Fibroblast of lung (primary cell): ENCODE data around the gene CFAP46. TPM values are rescaled to one million over a fixed set of nuclear protein-coding genes. Genes with fewer than 3 reads are reported as not detected.

Source experiments
- DNase-seq, 2 donors: peaks; one replicate each; pipeline versions ENCODE4 v3.0.0 to v3.0.0-alpha.2; 2010; ENCODE audit warnings: low read depth in 2 of 2
- H2AFZ ChIP-seq: 2 replicates; pipeline ENCODE4 v1.5.1; 2012; ENCODE audit warnings: low read length, control low read depth, inconsistent platforms
- H3K27ac ChIP-seq: 2 replicates; pipeline ENCODE4 v1.5.1; 2011; ENCODE audit warnings: low read length, control low read depth; ENCODE audit not compliant: insufficient read depth
- H3K27me3 ChIP-seq: 2 replicates; pipeline ENCODE4 v1.5.1; 2011; ENCODE audit warnings: mild to moderate bottlenecking, low read length; ENCODE audit not compliant: control insufficient read depth, insufficient read depth
- H3K36me3 ChIP-seq: 2 replicates; pipeline ENCODE4 v1.5.1; 2011; ENCODE audit warnings: low read length; ENCODE audit not compliant: control insufficient read depth, insufficient read depth
- H3K4me1 ChIP-seq: 2 replicates; pipeline ENCODE4 v1.5.1; 2011; ENCODE audit warnings: low read length; ENCODE audit not compliant: control insufficient read depth, insufficient read depth; ENCODE audit errors: extremely low read depth
- H3K4me2 ChIP-seq: 2 replicates; pipeline ENCODE4 v1.5.1; 2011; ENCODE audit warnings: low read length, control low read depth; ENCODE audit not compliant: insufficient read depth; ENCODE audit errors: extremely low read depth
- H3K4me3 ChIP-seq, 4 experiments: fragments of 200-600 bp in 1 of 4; sonication (generic) in 1 of 4; replicated peaks in 1 of 4; 2 replicates each; pipeline ENCODE4 v1.5.1; 2011 to 2016; ENCODE audit warnings: low read length in 4 of 4, low read depth in 3 of 4, mild to moderate bottlenecking in 3 of 4, control low read depth in 2 of 4, inconsistent platforms in 1 of 4, mixed read lengths in 1 of 4; ENCODE audit not compliant: insufficient read depth in 1 of 4; ENCODE audit errors: control extremely low read depth in 1 of 4
- H3K79me2 ChIP-seq: 2 replicates; pipeline ENCODE4 v1.5.1; 2012; ENCODE audit warnings: mild to moderate bottlenecking, low read length, inconsistent platforms; ENCODE audit not compliant: control insufficient read depth, insufficient read depth
- H3K9ac ChIP-seq: 2 replicates; pipeline ENCODE4 v1.5.1; 2011; ENCODE audit warnings: mild to moderate bottlenecking, low read length, control low read depth; ENCODE audit not compliant: insufficient read depth
- H3K9me3 ChIP-seq: 2 replicates; pipeline ENCODE4 v1.5.1; 2012; ENCODE audit warnings: low read depth, low read length; ENCODE audit not compliant: control insufficient read depth, insufficient read depth
- H4K20me1 ChIP-seq: 2 replicates; pipeline ENCODE4 v1.5.1; 2011; ENCODE audit warnings: low read length; ENCODE audit not compliant: control insufficient read depth, insufficient read depth; ENCODE audit errors: extremely low read depth
- CTCF ChIP-seq, 2 donors: IDR thresholded peaks in 1 of 2; conservative IDR thresholded peaks in 1 of 2; 1 replicate in 1 of 2; 2 replicates in 1 of 2; pipeline ENCODE4 v1.5.1; 2011 to 2012; ENCODE audit warnings: low read length in 2 of 2, control low read depth in 1 of 2, inconsistent platforms in 1 of 2, low read depth in 1 of 2, mild to moderate bottlenecking in 1 of 2
- EZH2 ChIP-seq: IDR thresholded peaks from 2 replicates; pipeline ENCODE4 v1.5.1; 2012; ENCODE audit warnings: low read length, control low read depth, mild to moderate bottlenecking; ENCODE audit errors: missing control alignments
- polyA plus RNA-seq, 2 donors: library from polyadenylated mRNA; depleted of rRNA in 1 of 2; stranded (reverse) in 1 of 2; unstranded in 1 of 2; fragments of >200 nt; gene quantifications; 2 replicates each; pipeline ENCODE4 v1.2.1, GENCODE V29; 2011 to 2012; ENCODE audit warnings: missing spikeins in 1 of 2
- total RNA-seq: library from RNA; depleted of rRNA; stranded (reverse); fragments of >200 nt; gene quantifications from 2 replicates; pipeline ENCODE4 v1.2.1, GENCODE V29; 2014

CFAP46 gene
- total and polyA plus RNA-seq, 2 donors (not counting 1 experiment from before 2014, with no cell fraction given): 0.25 to 0.66 TPM

GRCh38 chr10:132802694-132803320, 139.6 kb downstream of the CFAP46 start:
- no peaks in the 10 kb centered on the region for H3K27me3 ChIP-seq
- H3K79me2 ChIP-seq: no peaks in the 10 kb centered on the region
- H2AFZ ChIP-seq: no peak overlapping the region
- no peak for DNase-seq
- no peak overlapping the region for H3K9ac ChIP-seq
- H3K9me3 ChIP-seq: no peaks in the 10 kb centered on the region
- H3K4me1 ChIP-seq: no peaks in the 10 kb centered on the region
- H3K4me2 ChIP-seq: no peak overlapping the region
- H4K20me1 ChIP-seq: no peaks in the 10 kb centered on the region
- H3K27ac ChIP-seq: no peak overlapping the region
- H3K36me3 ChIP-seq: no peaks in the 10 kb centered on the region
- TF ChIP-seq EZH2 (no peak), CTCF (conservative IDR thresholded peaks at IDR 0.05 in 1 of 2, IDR thresholded peaks at IDR 0.05 in 1 of 2; ENCODE audit: low read depth in 1 of 2, low read length in 2 of 2) (no peak)
- no peak overlapping the region for H3K4me3 ChIP-seq

GRCh38 chr10:132802048-132802447, 140.3 kb downstream of the CFAP46 start:
- Histone ChIP-seq H3K4me2 (no peak overlapping the region), H3K27me3 (no peaks in the 10 kb centered on the region), H3K4me3 (no peak overlapping the region), H4K20me1 (no peaks in the 10 kb centered on the region), H3K9me3 (no peaks in the 10 kb centered on the region), H3K36me3 (no peaks in the 10 kb centered on the region), H2AFZ (no peak overlapping the region), H3K27ac (no peak overlapping the region), H3K4me1 (no peaks in the 10 kb centered on the region), H3K9ac (no peak overlapping the region), H3K79me2 (no peaks in the 10 kb centered on the region)
- DNase-seq: no peak
- TF ChIP-seq EZH2 (no peak), CTCF (conservative IDR thresholded peaks at IDR 0.05 in 1 of 2, IDR thresholded peaks at IDR 0.05 in 1 of 2; ENCODE audit: low read depth in 1 of 2, low read length in 2 of 2) (no peak)

DNA sequence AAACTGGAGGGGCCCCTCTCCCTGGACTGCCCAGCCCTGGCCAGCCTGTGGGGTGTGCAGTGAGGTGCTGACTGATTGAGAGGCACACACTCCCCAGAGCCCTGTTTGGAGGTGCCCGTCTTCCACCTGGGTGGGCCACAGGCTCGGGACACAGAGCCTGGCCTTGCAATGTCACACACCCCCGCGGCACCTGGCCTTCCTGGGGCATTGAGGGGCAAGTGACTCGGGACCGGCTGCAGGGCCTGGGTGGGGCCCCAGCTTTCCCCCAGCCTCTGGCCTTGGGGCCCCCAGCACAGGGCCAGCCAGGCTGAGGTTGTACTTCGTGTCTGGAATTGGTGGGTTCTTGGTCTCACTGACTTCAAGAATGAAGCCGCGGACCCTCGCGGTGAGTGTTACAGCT, 142.5 kb downstream of the CFAP46 start:
- H3K9ac ChIP-seq: no peak overlapping the region
- H2AFZ ChIP-seq: no peak overlapping the region
- H3K4me2 ChIP-seq: no peak overlapping the region
- no peak overlapping the region for H3K27ac ChIP-seq
- H3K4me3 ChIP-seq: no peak overlapping the region
- no peaks in the 10 kb centered on the region for H3K9me3 ChIP-seq
- H3K79me2 ChIP-seq: no peaks in the 10 kb centered on the region
- H4K20me1 ChIP-seq: no peaks in the 10 kb centered on the region
- TF ChIP-seq CTCF (conservative IDR thresholded peaks at IDR 0.05 in 1 of 2, IDR thresholded peaks at IDR 0.05 in 1 of 2; ENCODE audit: low read depth in 1 of 2, low read length in 2 of 2): no peak
- TF ChIP-seq EZH2: no peak
- H3K4me1 ChIP-seq: no peaks in the 10 kb centered on the region
- H3K27me3 ChIP-seq: no peaks in the 10 kb centered on the region
- H3K36me3 ChIP-seq: no peaks in the 10 kb centered on the region
- no peak for DNase-seq
